NCI-H1092 (cell line): ENCODE data around the gene IFNA13.
A peak's percentile ranks its signal among the peaks of the same experiment; 100 is the strongest.
"Not testable (repeated sequence)": the region's sequence is repeated elsewhere in the genome, so short reads cannot be mapped to it uniquely, and the experiment has no call there.

ENCODE experiments used
- DNase-seq: peaks from one replicate; lab custom pipeline; 2025; lab: John Stamatoyannopoulos, UW

Gene IFNA13

GRCh38 chr9:21367957-21368356, at the start of gene IFNA13:
IFNA13 (minus strand) TSS chr9:21368057; CDS start chr9:21368010, 47 bp downstream.
- no peak for DNase-seq

GRCh38 chr9:21415493-21416267, 47.8 kb upstream of the IFNA13 start:
- DNase-seq = no peak

- DNase-seq = no peak
Observed at GRCh38 chr9:21414220-21414940, 46.5 kb upstream of the IFNA13 start.

- DNase-seq = no peak
Observed at GRCh38 chr9:21413624-21414023, 45.8 kb upstream of the IFNA13 start.

- no peak for DNase-seq
Observed at GRCh38 chr9:21413151-21413550, 45.3 kb upstream of the IFNA13 start.

- no peak for DNase-seq
Observed at GRCh38 chr9:21412107-21412506, 44.2 kb upstream of the IFNA13 start.

- no peak for DNase-seq
Observed at GRCh38 chr9:21408817-21409216, 41.0 kb upstream of the IFNA13 start, which contains the start of gene IFNA8. IFNA8 (plus strand) TSS chr9:21409117; CDS start chr9:21409177, 60 bp downstream.

GRCh38 chr9:21404146-21404545, 36.3 kb upstream of the IFNA13 start:
- no peak for DNase-seq

GRCh38 chr9:21402386-21403251, 34.8 kb upstream of the IFNA13 start:
- no peak for DNase-seq

- DNase-seq = no peak
Observed at GRCh38 chr9:21399956-21400355, 32.1 kb upstream of the IFNA13 start.

- no peak for DNase-seq
Observed at GRCh38 chr9:21398955-21399489, 31.2 kb upstream of the IFNA13 start.

GRCh38 chr9:21395778-21396717, 28.2 kb upstream of the IFNA13 start:
- DNase-seq = peak; percentile 30

- no peak for DNase-seq
Observed at GRCh38 chr9:21392270-21392669, 24.4 kb upstream of the IFNA13 start.

GRCh38 chr9:21385131-21385670, 17.3 kb upstream of the IFNA13 start, which contains the start of gene IFNA2:
IFNA2 (minus strand) TSS chr9:21385398; CDS start chr9:21385329, 69 bp downstream.
- no peak for DNase-seq

- no peak for DNase-seq
Observed at GRCh38 chr9:21383627-21384026, 15.8 kb upstream of the IFNA13 start.

- no peak for DNase-seq
Observed at GRCh38 chr9:21381448-21382339, 13.8 kb upstream of the IFNA13 start.

- DNase-seq = not testable (repeated sequence)
Observed at GRCh38 chr9:21371467-21371866, 3.6 kb upstream of the IFNA13 start.

GRCh38 chr9:21367169-21367568, 688 bp downstream of the IFNA13 start:
- DNase-seq = not testable (repeated sequence)

GRCh38 chr9:21362287-21362686, 5.6 kb downstream of the IFNA13 start:
- no peak for DNase-seq
